Stomach (tissue), 4 donors: ENCODE data around the gene DNM1.

Source experiments
- EP300 ChIP-seq: sonication (generic); formaldehyde crosslinking; IDR thresholded peaks from one replicate; pipeline ENCODE4 v1.6.1; 2017; ENCODE audit warnings: antibody characterized with exemption
- TF ChIP-seq, protein P1 (sequence below), 7 experiments: fragments of 450-650 bp in 4 of 7; fragments of 200-600 bp in 3 of 7; sonication (generic) in 3 of 7; IDR thresholded peaks; one replicate each; pipeline ENCODE4 v1.5.1; 2016 to 2019; ENCODE audit warnings: antibody characterized with exemption in 7 of 7, control low read depth in 2 of 7, mild to moderate bottlenecking in 1 of 7

DNA sequence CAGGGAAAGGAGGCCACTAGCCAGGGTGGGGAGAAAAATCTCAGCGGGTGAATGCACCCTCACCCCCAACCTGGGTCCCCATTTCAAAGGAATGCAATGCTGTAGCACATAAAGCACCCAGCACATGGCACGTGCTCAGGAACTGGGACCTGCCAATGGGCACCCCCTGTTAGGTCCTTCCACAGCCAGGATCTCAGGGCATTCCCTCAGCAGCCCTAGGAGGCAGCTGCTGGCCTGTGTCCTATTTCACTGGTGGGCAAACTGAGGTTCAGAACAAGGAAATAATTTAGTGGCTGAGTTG, 8.8 kb downstream of the DNM1 start:
- no peak for TF ChIP-seq EP300
- TF ChIP-seq, protein P1, sequence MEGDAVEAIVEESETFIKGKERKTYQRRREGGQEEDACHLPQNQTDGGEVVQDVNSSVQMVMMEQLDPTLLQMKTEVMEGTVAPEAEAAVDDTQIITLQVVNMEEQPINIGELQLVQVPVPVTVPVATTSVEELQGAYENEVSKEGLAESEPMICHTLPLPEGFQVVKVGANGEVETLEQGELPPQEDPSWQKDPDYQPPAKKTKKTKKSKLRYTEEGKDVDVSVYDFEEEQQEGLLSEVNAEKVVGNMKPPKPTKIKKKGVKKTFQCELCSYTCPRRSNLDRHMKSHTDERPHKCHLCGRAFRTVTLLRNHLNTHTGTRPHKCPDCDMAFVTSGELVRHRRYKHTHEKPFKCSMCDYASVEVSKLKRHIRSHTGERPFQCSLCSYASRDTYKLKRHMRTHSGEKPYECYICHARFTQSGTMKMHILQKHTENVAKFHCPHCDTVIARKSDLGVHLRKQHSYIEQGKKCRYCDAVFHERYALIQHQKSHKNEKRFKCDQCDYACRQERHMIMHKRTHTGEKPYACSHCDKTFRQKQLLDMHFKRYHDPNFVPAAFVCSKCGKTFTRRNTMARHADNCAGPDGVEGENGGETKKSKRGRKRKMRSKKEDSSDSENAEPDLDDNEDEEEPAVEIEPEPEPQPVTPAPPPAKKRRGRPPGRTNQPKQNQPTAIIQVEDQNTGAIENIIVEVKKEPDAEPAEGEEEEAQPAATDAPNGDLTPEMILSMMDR (IDR thresholded peaks at IDR 0.05), result no peak
